Measurements from ENCODE around the gene MRPL24.
"Not testable (repeated sequence)": the region's sequence is repeated elsewhere in the genome, so short reads cannot be mapped to it uniquely, and the experiment has no call there.

MRPL24 gene

GRCh38 chr1:156760092-156760795, 19.4 kb upstream of the MRPL24 start:
- no peak for DNase-seq (ENCODE audit: low read depth)

- not testable (repeated sequence) for DNase-seq (ENCODE audit: low read depth)
These were observed 16.8 kb upstream of the MRPL24 start for GRCh38 chr1:156757572-156758253.

GRCh38 chr1:156756355-156756754, 15.5 kb upstream of the MRPL24 start:
- DNase-seq (ENCODE audit: low read depth), result no peak

- DNase-seq (ENCODE audit: low read depth), result no peak
These were observed 14.7 kb upstream of the MRPL24 start for GRCh38 chr1:156755527-156755950.

GRCh38 chr1:156754219-156754618, 13.3 kb upstream of the MRPL24 start:
- DNase-seq (ENCODE audit: low read depth), result no peak

- no peak for DNase-seq (ENCODE audit: low read depth)
These were observed 12.1 kb upstream of the MRPL24 start for GRCh38 chr1:156752843-156753482.

- DNase-seq (ENCODE audit: low read depth), result peak; percentile 97
These were observed 11.0 kb upstream of the MRPL24 start for GRCh38 chr1:156751757-156752481.

GRCh38 chr1:156751451-156751756, 10.5 kb upstream of the MRPL24 start, which contains the start of gene HDGF:
Gene HDGF, minus strand, starts transcription at chr1:156751675. Its CDS starts 246 bp downstream, at chr1:156751429.
- no peak for DNase-seq (ENCODE audit: low read depth)

GRCh38 chr1:156750711-156751450, 10.0 kb upstream of the MRPL24 start:
- peak; percentile 14 for DNase-seq (ENCODE audit: low read depth)

GRCh38 chr1:156750191-156750672, 9.3 kb upstream of the MRPL24 start:
- no peak for DNase-seq (ENCODE audit: low read depth)

GRCh38 chr1:156749419-156750118, 8.7 kb upstream of the MRPL24 start:
- no peak for DNase-seq (ENCODE audit: low read depth)

- no peak for DNase-seq (ENCODE audit: low read depth)
These were observed 8.0 kb upstream of the MRPL24 start for GRCh38 chr1:156748670-156749418.

GRCh38 chr1:156747742-156748669, 7.1 kb upstream of the MRPL24 start:
- no peak for DNase-seq (ENCODE audit: low read depth)

GRCh38 chr1:156746728-156747631, 6.1 kb upstream of the MRPL24 start:
- peak; percentile 47 for DNase-seq (ENCODE audit: low read depth)

- no peak for DNase-seq (ENCODE audit: low read depth)
These were observed 5.5 kb upstream of the MRPL24 start for GRCh38 chr1:156746406-156746727.

GRCh38 chr1:156745881-156746280, 5.0 kb upstream of the MRPL24 start:
- no peak for DNase-seq (ENCODE audit: low read depth)

GRCh38 chr1:156744786-156745419, 4.0 kb upstream of the MRPL24 start:
- no peak for DNase-seq (ENCODE audit: low read depth)

GRCh38 chr1:156744344-156744743, 3.5 kb upstream of the MRPL24 start:
- DNase-seq (ENCODE audit: low read depth), result no peak

All from T follicular helper cell (primary cell).